Activated CD8-positive, alpha-beta memory T cell treated with anti-CD3 and anti-CD28 coated beads for 1 hour (primary cell): ENCODE results near the gene LIMA1.
"Not testable (repeated sequence)": the region's sequence is repeated elsewhere in the genome, so short reads cannot be mapped to it uniquely, and the experiment has no call there.

Source experiments
- DNase-seq, 2 donors: peaks; one replicate each; pipeline ENCODE4 v3.0.0-alpha.2; 2020; ENCODE audit warnings: low read depth in 1 of 2; ENCODE audit errors: extremely low read depth in 1 of 2

LIMA1 gene

GRCh38 chr12:50219001-50219400 lies 64.3 kb downstream of the LIMA1 start:
- DNase-seq, result not testable (repeated sequence)

GRCh38 chr12:50218386-50218785 lies 64.9 kb downstream of the LIMA1 start:
- no peak for DNase-seq

DNA sequence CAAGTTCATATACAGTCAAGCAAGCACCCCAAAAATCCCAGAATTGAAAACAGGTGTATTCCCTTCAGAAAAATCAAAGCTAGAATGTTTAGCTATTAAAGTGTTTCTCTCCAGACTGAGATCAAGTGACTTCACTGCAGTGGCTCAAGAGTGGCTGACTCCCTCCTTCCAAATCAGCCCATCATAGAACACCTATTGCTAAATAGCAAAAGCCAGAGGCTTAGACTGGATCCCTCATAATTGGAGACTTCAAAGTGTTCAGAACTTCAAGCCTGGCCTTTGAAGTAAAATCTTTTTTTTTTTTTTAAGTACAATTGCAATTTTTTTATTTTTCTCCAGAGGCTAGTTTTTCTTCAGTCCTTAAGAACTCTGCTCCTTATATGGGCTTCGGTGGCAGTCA lies 66.1 kb downstream of the LIMA1 start:
- DNase-seq, result no peak

DNA sequence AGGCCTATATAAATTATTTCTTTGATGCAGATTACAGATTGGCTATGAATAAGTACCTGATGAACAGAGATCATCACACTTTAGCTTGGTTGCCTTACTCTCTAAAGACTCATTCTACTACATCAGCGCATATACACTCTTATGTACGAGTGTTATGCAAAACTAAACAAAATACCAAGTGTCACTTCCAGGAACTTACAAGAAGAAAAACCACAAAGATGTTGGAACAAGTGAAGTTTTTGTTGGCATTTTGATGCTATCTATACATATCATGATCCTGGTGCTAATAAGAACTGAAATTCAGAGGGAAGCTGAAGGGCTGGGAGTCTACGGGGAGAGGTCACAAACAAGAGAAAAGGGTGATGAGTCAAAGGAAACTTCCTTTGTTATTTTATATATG lies 68.3 kb downstream of the LIMA1 start:
- no peak for DNase-seq

- DNase-seq, result no peak
These were observed 69.3 kb downstream of the LIMA1 start for GRCh38 chr12:50214018-50214417.

GRCh38 chr12:50213439-50213838 lies 69.9 kb downstream of the LIMA1 start:
- DNase-seq, result no peak

GRCh38 chr12:50212071-50212467 lies 71.3 kb downstream of the LIMA1 start:
- DNase-seq, result no peak

GRCh38 chr12:50211392-50212070 lies 71.8 kb downstream of the LIMA1 start:
- DNase-seq, result no peak

GRCh38 chr12:50207424-50207823 lies 75.9 kb downstream of the LIMA1 start:
- no peak for DNase-seq

GRCh38 chr12:50205648-50206047 lies 77.7 kb downstream of the LIMA1 start:
- DNase-seq, result no peak

DNA sequence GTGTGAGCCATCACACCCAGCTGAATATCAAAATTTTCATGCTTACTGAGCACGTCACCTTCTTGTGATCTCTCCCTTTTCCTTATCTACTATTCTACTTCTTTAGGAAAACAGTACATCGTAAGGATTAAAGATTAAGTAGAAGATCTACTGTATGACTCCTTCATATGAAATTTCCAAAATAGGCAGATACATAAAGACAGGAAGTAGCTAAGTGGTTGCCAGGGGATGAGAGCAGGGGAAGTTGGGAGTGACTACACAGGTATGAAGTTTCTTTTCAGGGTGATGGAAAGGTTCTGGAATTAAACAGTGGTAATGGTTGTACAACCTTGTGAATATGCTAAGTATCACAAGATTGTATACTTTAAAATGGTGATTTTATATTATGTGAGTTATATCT lies 79.6 kb downstream of the LIMA1 start:
- no peak for DNase-seq

DNA sequence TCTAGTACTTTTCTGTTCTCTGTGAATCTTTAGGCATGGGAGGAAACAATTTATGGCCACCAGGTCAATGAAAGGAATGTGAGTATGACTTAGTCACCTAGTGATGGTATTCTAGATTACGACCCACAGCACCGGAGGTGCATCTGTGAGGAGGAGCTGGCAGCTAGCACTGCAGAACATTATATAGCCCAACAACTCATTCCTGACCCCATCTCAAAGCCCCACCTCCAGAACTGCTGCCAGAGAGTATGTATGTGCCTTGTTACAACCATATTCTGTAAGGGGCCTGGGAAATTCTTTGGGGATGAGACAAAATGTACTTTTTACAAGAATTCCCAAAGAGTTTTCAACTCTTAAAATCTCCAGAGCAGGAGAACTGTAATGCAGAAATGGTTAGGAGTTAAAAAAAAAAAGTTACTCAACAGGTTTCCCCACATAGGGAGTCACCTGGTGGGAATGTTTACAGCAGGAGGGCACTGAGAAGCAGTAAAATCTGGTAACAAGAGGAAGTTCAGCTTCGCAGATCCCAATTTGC lies 81.3 kb downstream of the LIMA1 start:
- DNase-seq, result no peak

- no peak for DNase-seq
These were observed 82.6 kb downstream of the LIMA1 start for GRCh38 chr12:50200552-50201273.

- no peak for DNase-seq
These were observed 84.5 kb downstream of the LIMA1 start for GRCh38 chr12:50198829-50199228.

- no peak for DNase-seq
These were observed 86.0 kb downstream of the LIMA1 start for GRCh38 chr12:50197297-50197727.

DNA sequence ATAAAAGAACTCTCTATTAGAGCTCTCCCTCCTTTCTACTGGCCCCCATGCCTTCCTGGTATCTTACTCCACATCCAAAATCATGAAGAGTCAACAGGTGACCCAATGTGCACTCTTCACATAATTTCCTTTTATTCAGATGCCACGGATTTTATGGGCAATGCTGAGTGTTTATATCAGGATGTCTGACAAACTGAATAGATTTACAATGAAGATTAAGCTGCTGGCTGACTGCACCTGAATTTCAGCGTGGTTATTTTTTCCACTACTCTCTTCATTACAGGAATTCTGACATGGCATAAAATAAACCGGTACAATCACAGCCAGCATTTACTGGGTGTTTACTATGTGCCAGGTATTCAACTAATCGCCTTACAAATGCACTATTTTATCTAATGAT lies 86.8 kb downstream of the LIMA1 start:
- DNase-seq, result no peak

DNA sequence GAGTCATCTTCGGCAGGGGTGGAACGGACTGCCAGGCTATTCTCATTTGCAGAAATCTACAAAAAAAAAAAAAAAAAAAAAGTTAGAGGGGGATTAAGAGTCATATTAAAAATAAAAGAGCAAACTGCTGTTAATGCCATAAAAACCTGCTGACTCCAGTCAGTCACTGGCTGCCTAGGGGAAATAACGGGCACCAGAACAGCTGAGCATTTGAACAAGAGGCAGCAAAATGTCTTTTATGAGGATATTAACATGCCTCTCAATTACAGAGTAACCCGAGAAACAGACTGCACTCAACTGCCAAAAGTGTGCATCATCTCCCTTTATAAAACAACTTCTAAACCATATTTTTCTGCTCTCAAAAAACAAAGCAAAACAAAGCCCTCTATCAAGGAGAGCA lies 87.5 kb downstream of the LIMA1 start:
- no peak for DNase-seq

DNA sequence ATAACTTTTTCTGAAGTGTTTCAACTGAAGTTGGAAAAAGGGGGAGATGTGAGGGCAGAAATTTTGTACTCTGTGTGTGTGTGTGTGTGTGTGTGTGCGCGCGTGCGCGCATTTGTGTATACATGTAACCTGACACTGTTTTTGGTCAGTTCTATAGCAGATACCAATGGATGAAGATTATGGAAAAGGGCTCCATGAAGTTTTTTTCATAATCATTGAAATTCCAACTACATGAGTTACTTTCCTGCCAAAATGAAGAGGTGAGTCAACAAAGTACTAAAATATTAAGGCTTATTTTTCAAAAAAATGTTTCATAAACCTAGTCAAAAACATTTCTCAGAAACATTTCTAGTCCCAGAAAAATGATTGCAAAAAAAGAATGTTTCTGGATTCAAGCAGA lies 90.4 kb downstream of the LIMA1 start:
- no peak for DNase-seq

- DNase-seq, result no peak
These were observed 91.1 kb downstream of the LIMA1 start for GRCh38 chr12:50192236-50192635.

GRCh38 chr12:50190859-50191258 lies 92.5 kb downstream of the LIMA1 start:
- DNase-seq, result no peak

DNA sequence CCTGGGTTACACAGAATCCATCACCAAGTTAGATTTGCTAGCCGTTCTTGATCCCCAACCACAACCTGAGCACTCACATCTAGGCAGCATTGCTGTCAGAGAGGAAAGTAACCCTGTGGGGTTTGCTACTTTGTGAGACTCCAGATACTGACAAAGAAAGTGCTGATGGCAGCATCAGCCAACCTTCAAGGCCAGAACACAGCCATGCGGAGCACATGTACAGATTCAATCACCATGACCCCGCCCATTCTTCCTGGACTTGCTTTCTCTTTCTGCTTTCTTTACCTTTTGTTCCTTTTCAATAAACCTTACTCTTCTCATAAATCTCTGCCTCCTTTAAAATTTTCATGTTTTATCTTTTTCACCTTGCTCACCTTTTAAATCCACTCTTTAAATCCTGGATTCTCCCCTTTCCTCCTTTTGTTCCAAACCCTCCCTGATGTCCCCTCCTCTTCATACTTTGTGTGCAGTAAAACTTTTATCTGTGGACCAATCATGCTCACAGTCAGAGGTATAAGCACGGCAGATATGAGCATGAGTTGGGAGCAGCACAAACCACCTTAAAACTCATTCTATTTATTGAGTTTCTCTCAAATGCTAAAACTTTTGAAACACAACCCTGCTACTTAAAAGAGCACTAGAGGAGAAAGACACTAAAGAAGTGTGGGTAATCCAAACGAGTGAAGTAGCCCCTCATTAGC lies 94.3 kb downstream of the LIMA1 start:
- no peak for DNase-seq
